ENCODE measurements around the gene AJAP1.
A peak's percentile ranks its signal among the peaks of the same experiment; 100 is the strongest.

Gene AJAP1, protein sequence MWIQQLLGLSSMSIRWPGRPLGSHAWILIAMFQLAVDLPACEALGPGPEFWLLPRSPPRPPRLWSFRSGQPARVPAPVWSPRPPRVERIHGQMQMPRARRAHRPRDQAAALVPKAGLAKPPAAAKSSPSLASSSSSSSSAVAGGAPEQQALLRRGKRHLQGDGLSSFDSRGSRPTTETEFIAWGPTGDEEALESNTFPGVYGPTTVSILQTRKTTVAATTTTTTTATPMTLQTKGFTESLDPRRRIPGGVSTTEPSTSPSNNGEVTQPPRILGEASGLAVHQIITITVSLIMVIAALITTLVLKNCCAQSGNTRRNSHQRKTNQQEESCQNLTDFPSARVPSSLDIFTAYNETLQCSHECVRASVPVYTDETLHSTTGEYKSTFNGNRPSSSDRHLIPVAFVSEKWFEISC

DNA sequence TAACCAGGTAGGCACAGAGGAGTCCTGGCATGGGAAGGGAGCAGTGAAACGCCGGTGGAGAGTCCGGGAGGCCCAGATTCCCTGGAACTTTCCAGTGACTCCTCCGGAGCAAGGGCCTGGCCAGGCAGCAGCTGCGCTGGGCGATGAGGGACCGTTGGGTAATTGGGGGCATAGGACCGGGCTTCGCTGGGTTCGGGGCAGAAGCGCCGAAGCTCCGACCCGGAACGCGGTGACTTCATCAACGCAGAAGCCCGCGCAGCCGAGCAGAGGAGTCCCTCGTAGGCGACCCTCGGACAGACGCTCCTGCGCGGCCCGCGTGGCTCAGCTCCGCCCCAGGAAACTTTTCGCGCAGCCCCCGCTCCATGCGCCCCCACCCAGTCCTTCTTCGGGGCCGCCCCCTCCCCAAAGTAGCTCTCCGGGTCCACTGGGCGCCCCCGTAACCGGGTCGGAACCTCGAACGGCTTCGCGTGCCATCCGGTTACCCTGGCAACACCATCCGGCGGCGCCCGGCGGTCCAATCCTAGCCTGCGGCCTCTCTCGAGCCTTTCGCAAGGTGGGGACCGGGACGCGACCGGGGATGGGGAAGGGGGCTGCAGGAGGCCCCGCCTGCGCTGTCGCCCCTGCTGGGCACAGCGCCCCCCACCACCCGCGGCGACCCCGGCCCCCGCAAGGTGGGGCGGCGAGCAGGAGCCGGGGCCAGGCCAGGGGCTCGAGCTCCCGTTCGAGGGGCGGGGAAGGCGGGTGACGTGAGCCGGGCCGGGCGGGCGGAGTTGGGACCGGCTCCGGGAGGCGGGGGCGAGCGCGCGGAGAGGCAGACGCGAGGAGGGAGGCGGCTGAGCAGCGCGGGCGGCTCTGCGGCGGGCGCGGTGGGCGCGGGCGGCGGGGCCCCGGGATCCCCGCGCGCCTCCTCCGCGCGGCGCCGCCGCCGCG is at the start of gene AJAP1:
TSS of gene AJAP1 (plus strand) at position 814 of the 930 bp plus-strand sequence. CDS start 817 bp downstream, outside the sequence.
- H3K27ac ChIP-seq, result no peak within 1 kb of the TSS
- H3K4me3 ChIP-seq, result peak within 1 kb of the TSS; percentile 58
- DNase-seq (ENCODE audit: low spot score), result no peak
- TF ChIP-seq, protein P1, sequence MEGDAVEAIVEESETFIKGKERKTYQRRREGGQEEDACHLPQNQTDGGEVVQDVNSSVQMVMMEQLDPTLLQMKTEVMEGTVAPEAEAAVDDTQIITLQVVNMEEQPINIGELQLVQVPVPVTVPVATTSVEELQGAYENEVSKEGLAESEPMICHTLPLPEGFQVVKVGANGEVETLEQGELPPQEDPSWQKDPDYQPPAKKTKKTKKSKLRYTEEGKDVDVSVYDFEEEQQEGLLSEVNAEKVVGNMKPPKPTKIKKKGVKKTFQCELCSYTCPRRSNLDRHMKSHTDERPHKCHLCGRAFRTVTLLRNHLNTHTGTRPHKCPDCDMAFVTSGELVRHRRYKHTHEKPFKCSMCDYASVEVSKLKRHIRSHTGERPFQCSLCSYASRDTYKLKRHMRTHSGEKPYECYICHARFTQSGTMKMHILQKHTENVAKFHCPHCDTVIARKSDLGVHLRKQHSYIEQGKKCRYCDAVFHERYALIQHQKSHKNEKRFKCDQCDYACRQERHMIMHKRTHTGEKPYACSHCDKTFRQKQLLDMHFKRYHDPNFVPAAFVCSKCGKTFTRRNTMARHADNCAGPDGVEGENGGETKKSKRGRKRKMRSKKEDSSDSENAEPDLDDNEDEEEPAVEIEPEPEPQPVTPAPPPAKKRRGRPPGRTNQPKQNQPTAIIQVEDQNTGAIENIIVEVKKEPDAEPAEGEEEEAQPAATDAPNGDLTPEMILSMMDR (IDR thresholded peaks at IDR 0.05), result no peak

DNA sequence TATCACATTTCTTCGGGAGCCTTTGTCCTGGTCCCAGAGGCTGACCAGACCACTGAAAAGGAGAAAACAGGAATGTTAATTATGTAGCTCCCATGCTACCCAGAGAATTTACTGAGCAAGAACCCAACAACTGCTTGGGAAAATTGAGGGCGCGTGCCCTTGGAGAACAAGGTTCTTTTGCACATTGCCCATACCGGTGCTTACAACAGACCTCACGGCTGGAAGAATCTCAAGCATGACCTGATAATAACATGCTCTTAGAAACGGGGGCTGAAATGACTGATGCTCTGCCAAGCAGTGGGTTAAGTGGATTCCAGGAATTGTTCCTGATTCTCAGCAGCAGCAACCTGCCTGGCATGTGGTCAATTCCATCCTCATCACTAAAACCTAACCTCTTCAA is 49.3 kb upstream of the AJAP1 start:
- H3K4me3 ChIP-seq, result no peak overlapping the region
- DNase-seq (ENCODE audit: low spot score), result no peak
- no peak overlapping the region for H3K27ac ChIP-seq
- TF ChIP-seq, protein P1 (IDR thresholded peaks at IDR 0.05), result no peak

DNA sequence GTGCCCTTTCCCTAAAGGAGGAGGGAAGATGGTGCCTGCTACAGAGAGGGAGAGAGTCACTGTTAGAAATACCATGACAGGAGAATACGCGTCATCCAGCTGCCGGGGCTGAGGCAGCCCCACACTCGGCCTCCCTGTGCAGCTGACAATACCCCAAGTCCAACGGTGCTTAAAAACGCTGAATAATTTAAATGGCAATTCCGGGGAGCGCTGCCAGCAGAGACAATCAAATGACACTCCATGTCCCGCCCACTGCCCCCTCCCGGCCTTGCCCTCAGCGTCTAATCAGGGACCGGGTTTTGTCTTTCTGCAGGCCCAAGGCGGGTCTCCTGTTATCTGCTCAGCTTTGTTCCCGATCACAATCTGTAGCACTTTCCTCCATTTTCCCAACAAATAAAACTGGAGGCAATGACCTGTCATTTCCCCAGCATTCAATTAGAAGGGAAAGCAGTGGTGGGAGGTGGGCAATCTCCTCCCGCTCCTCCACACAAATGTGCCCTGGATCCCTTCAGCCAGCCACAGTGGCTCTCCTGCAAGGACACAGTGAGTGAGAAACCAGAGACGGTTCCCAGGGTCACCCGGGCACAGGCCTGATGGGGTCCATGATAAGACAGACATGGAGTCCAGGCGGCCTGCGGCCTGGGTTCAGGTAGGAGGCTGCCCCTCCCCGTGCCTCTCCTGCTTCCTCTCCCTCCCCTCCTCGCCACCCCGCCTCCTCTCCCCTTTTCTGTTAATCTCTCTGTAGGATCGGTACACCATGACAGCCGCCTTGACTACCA is 42.7 kb upstream of the AJAP1 start:
- TF ChIP-seq, protein P1 (IDR thresholded peaks at IDR 0.05), result no peak
- no peak overlapping the region for H3K27ac ChIP-seq
- no peak for DNase-seq (ENCODE audit: low spot score)
- H3K4me3 ChIP-seq, result no peak overlapping the region

DNA sequence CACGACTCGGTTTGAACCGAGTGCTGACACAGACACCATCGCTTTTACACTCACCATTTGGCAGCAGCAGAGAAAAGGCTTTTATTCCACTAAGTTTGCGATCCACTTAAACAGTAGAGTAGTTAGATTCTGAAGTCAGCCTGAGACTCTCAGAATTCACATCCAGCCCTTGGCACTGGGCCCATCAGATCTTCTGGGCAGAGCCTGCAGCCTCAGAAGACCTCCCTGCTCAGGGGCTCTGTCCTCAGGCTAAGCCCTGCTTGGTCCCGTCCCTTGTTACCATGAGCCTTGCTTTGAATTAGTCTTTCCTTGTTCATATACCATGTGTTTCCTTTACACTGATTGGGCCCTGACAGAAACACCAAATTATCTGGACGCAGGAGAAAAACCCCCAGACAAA is 41.4 kb upstream of the AJAP1 start:
- TF ChIP-seq, protein P1 (IDR thresholded peaks at IDR 0.05), result no peak
- Histone ChIP-seq H3K27ac (no peak overlapping the region), H3K4me3 (no peak overlapping the region)
- no peak for DNase-seq (ENCODE audit: low spot score)

DNA sequence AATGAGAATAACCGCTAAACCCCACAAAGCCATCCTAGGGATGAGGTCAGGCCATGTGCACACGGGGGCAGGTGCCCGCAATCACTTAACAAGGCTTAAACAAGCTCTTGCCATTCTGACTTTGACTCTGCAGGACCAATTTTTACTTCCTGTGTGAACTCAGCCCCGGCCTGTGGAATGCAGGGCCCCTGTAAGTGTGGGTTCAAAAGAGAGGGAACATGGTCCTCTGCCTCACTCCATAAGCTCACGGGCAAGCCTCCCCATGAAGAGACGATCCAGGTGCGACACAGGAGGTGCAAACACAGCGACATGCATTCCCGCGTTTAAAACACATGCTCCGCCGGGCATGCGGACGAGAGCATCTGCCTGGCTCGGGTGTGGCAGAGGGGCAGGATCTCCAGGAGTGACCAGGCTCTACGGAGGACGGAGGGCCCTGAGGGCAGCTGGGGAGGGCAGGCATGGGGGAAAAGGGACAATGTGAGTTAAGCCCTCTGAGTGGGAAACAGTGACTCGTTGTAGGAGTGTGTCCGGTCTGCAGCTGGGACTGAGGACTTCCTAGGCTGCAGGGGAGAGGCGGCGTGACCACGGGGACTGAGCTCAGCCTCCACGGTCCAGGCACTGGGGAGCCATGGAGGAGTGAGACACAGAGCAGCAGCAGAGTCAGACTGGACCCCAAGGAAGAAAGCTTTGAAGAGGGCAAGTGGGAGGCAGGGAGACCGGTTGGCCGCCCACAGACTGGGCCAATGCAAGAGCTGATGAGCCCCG is 40.6 kb upstream of the AJAP1 start:
- TF ChIP-seq, protein P1 (IDR thresholded peaks at IDR 0.05), result no peak
- Histone ChIP-seq H3K4me3 (no peak overlapping the region), H3K27ac (no peak overlapping the region)
- DNase-seq (ENCODE audit: low spot score), result no peak

All from coronary artery (tissue), 2 donors.